Endothelial cell of umbilical vein (primary cell): ENCODE results near the gene PCDHGA2.

Source experiments
- EZH2 ChIP-seq: IDR thresholded peaks from 2 replicates; pipeline ENCODE4 v1.6.1; 2012; ENCODE audit warnings: borderline replicate concordance, low read depth, mild to moderate bottlenecking, moderate library complexity, low read length, inconsistent platforms; ENCODE audit not compliant: severe bottlenecking
- POLR2A ChIP-seq: IDR thresholded peaks from 2 replicates; pipeline ENCODE4 v1.6.1; 2012; ENCODE audit warnings: low read depth, mild to moderate bottlenecking, control low read depth, low read length
- TF ChIP-seq, protein P1 (sequence below), 2 donors: IDR thresholded peaks; 1 replicate in 1 of 2; 2 replicates in 1 of 2; pipeline ENCODE4 v1.5.1; 2011; ENCODE audit warnings: low read length in 2 of 2, mild to moderate bottlenecking in 2 of 2, moderate library complexity in 2 of 2, control low read depth in 1 of 2, inconsistent platforms in 1 of 2, low read depth in 1 of 2; ENCODE audit not compliant: insufficient read depth in 1 of 2; ENCODE audit errors: extremely low read depth in 1 of 2

DNA sequence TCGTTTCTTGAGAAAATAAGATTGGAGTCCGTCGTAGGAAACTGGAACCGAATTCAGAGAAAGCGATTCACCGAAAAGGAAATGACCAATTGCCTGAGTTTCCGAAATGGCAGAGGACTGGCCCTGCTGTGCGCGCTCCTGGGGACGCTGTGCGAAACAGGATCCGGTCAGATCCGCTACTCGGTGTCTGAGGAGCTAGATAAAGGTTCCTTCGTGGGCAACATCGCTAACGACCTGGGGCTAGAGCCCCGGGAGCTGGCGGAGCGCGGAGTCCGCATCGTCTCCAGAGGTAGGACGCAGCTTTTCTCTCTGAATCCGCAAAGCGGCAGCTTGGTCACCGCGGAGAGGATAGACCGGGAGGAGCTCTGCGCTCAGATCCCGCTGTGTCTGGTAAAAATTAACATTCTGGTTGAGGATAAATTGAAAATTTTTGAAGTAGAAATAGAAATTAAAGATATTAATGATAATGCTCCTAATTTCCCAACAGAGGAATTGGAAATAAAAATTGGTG, 5.4 kb downstream of the PCDHGA2 start:
- TF ChIP-seq, protein P1, sequence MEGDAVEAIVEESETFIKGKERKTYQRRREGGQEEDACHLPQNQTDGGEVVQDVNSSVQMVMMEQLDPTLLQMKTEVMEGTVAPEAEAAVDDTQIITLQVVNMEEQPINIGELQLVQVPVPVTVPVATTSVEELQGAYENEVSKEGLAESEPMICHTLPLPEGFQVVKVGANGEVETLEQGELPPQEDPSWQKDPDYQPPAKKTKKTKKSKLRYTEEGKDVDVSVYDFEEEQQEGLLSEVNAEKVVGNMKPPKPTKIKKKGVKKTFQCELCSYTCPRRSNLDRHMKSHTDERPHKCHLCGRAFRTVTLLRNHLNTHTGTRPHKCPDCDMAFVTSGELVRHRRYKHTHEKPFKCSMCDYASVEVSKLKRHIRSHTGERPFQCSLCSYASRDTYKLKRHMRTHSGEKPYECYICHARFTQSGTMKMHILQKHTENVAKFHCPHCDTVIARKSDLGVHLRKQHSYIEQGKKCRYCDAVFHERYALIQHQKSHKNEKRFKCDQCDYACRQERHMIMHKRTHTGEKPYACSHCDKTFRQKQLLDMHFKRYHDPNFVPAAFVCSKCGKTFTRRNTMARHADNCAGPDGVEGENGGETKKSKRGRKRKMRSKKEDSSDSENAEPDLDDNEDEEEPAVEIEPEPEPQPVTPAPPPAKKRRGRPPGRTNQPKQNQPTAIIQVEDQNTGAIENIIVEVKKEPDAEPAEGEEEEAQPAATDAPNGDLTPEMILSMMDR (IDR thresholded peaks at IDR 0.05; ENCODE audit: extremely low read depth in 1 of 2, insufficient read depth in 1 of 2, low read depth in 1 of 2, low read length in 2 of 2), result no peak
- TF ChIP-seq EZH2 (no peak), POLR2A (no peak)
